ENCODE results near the gene MCAM. TPM values are rescaled to one million over a fixed set of nuclear protein-coding genes. Genes with fewer than 3 reads are reported as not detected.

The MCAM gene
- total and polyA plus RNA-seq, 2 of the 8 experiments (the other 6 are each of a cell fraction or from before 2014, with no cell fraction given) = 22.4 to 32.2 TPM

- H4K8ac ChIP-seq (ENCODE audit: extremely low read depth, insufficient read depth, low read length) = no peak overlapping the region
- H2BK15ac ChIP-seq (ENCODE audit: low read length) = no peak overlapping the region
- no peak overlapping the region for H3K4ac ChIP-seq (replicated peaks; ENCODE audit: insufficient read length, low read depth, low read length)
- no peak overlapping the region for H2AFZ ChIP-seq (ENCODE audit: low read length)
- no peak overlapping the region for H4K5ac ChIP-seq (ENCODE audit: insufficient read length, low read depth, low read length)
- no peaks in the 10 kb centered on the region; the same call in 1 of the 2 replicates for H3K79me1 ChIP-seq (ENCODE audit: low read depth, low read length)
- peaks cover 2% of the 10 kb centered on the region for H3K23me2 ChIP-seq (ENCODE audit: low read depth, low read length)
- FAIRE-seq = no peak
- no peak overlapping the region for H2BK20ac ChIP-seq (ENCODE audit: low read length)
- CTCF ChIA-PET (ENCODE audit: partially characterized antibody) = interaction anchor here (0.9 to 10.9 kb wide), 24 partner anchors 8 to 387 kb away, joined by 3 to 474 read pairs (median 6); partner anchors contain the start of genes C1QTNF5, MFRP, THY1 and USP2
- POLR2A ChIA-PET (ENCODE audit: partially characterized antibody) = interaction anchor here (0.6 to 1.9 kb wide), 5 partner anchors 11 to 82 kb away, joined by 3 to 5 read pairs (median 3); no protein-coding TSS in a partner anchor
- H3K4me1 ChIP-seq (replicated peaks in 1 of 4; ENCODE audit: control insufficient read depth in 3 of 4, insufficient read depth in 4 of 4, low read length in 3 of 4) = peaks cover 10 to 14% (median 12%) of the 10 kb centered on the region in 4 experiments
- 0 out of 2 replicates have a peak overlapping the region, but pooled peaks have one; percentile 27 for H2BK12ac ChIP-seq (ENCODE audit: low read depth, low read length)
- H3K23ac ChIP-seq (ENCODE audit: insufficient read length) = no peak overlapping the region
- TF ChIP-seq CBX8 (IDR thresholded peaks at IDR 0.05; ENCODE audit: borderline replicate concordance, low read depth, low read length) (no peak), RXRA (IDR thresholded peaks at IDR 0.05; ENCODE audit: insufficient read depth, low read depth, low read length) (no peak), SP4 (IDR thresholded peaks at IDR 0.05; ENCODE audit: low read length) (no peak), SIX5 (IDR thresholded peaks at IDR 0.05; ENCODE audit: low read depth, low read length) (no peak), KDM5A (IDR thresholded peaks at IDR 0.05; ENCODE audit: low read length) (no peak), TAF1 (IDR thresholded peaks at IDR 0.05; ENCODE audit: low read depth, low read length) (no peak), SP1 (IDR thresholded peaks at IDR 0.05; ENCODE audit: low read depth, low read length) (no peak), ZNF274 (IDR thresholded peaks at IDR 0.05; ENCODE audit: borderline replicate concordance, extremely low read depth, low read length) (no peak), TEAD4 (IDR thresholded peaks at IDR 0.05; ENCODE audit: low read depth, low read length) (no peak), SAP30 (IDR thresholded peaks at IDR 0.05; ENCODE audit: insufficient read depth, insufficient replicate concordance, low read length) (no peak), JUN (IDR thresholded peaks at IDR 0.05; ENCODE audit: low read depth, low read length) (no peak), BACH1 (IDR thresholded peaks at IDR 0.05; ENCODE audit: low read length) (no peak), ASH2L (IDR thresholded peaks at IDR 0.05; ENCODE audit: low read length) (no peak)
- no peak overlapping the region for H2AK5ac ChIP-seq (ENCODE audit: low read depth, low read length)
- H3K4me2 ChIP-seq (ENCODE audit: insufficient read depth in 1 of 2, low read depth in 2 of 2, low read length in 2 of 2) = peak overlapping the region; percentile 30 to 99
- DNase-seq (ENCODE audit: low read depth in 1 of 2, low spot score in 2 of 2) = no peak
- H2BK5ac ChIP-seq (ENCODE audit: low read depth, low read length) = no peak overlapping the region
- H3K4me3 ChIP-seq (ENCODE audit: extremely low read depth in 1 of 4, insufficient read depth in 2 of 4, low read depth in 3 of 4, low read length in 4 of 4) = no peak overlapping the region
- no peak overlapping the region for H3K18ac ChIP-seq (ENCODE audit: extremely low read depth, low read length)
- H3K27me3 ChIP-seq (replicated peaks in 1 of 4; ENCODE audit: control insufficient read depth in 3 of 4, extremely low read depth in 1 of 4, insufficient read depth in 3 of 4, low read length in 3 of 4) = peaks cover 0 to 5% (median 3%) of the 10 kb centered on the region in 4 experiments; a peak in 4 of 7 replicates
- no peak overlapping the region for H3K56ac ChIP-seq (replicated peaks; ENCODE audit: insufficient read length, low read depth, low read length)
- H3K9me3 ChIP-seq (ENCODE audit: insufficient read depth in 2 of 2, low read depth in 1 of 2, low read length in 1 of 2) = no peaks in the 10 kb centered on the region
- peaks cover 0 to 6% (median 5%) of the 10 kb centered on the region in 4 experiments; a peak in 3 of 8 replicates for H3K36me3 ChIP-seq (ENCODE audit: control insufficient read depth in 2 of 4, insufficient read depth in 4 of 4, low read length in 3 of 4)
- WGBS, 2 experiments (ENCODE audit: extremely low coverage in 1 of 2, insufficient coverage in 1 of 2, insufficient read length in 1 of 2, insufficient replicate concordance in 2 of 2, low coverage in 1 of 2, low lambda C conversion rate in 2 of 2, missing lambda C conversion rate in 1 of 2) = 66% methylated on average over 3 of the region's 13 CpGs; no CpG with 5 or more reads in 1 of the 2 experiments
- no peak overlapping the region for H4K91ac ChIP-seq (replicated peaks; ENCODE audit: insufficient read length, low read length)
- H3K9ac ChIP-seq (replicated peaks in 1 of 4; ENCODE audit: extremely low read depth in 1 of 4, low read depth in 3 of 4, low read length in 3 of 4) = no peak overlapping the region
- H3K27ac ChIP-seq (ENCODE audit: low read depth, low read length) = no peak overlapping the region
- no peaks in the 10 kb centered on the region for H3K79me2 ChIP-seq (ENCODE audit: control insufficient read depth in 1 of 2, insufficient read depth in 2 of 2, low read length in 2 of 2)
- no peak overlapping the region for H2BK120ac ChIP-seq (replicated peaks; ENCODE audit: low read depth, low read length)
- no peak overlapping the region for H3K14ac ChIP-seq (ENCODE audit: insufficient read length)
- peaks cover under 1 to 9% of the 10 kb centered on the region in 2 experiments for H4K20me1 ChIP-seq (replicated peaks in 1 of 2; ENCODE audit: control insufficient read depth in 1 of 2, insufficient read depth in 2 of 2, low read length in 2 of 2)
Measured at GRCh38 chr11:119357074-119357473, 40.1 kb upstream of the MCAM start.
